Right lobe of liver (tissue), 6 donors: Measurements from ENCODE around the gene ACTN2. TPM values are rescaled to one million over a fixed set of nuclear protein-coding genes. Genes with fewer than 3 reads are reported as not detected.

Experiments
- ATAC-seq, 4 donors: fragments of 200-7000 bp; cut with Tn5 transposase; one replicate each; pipeline ENCODE4 v1.9.1; 2020; ENCODE audit warnings: mild to moderate bottlenecking in 4 of 4, moderate library complexity in 4 of 4
- DNase-seq, 3 donors: peaks; one replicate each; pipeline ENCODE4 v3.0.0-alpha.2; 2020
- H3K27ac ChIP-seq, 3 donors: fragments of 200-600 bp; one replicate each; pipeline ENCODE4 v1.8.0; 2022
- H3K27me3 ChIP-seq, 2 donors: fragments of 200-600 bp; one replicate each; pipeline ENCODE4 v1.8.0; 2022
- H3K36me3 ChIP-seq, 4 donors: fragments of 200-600 bp; sonication (generic) in 1 of 4; one replicate each; pipeline versions ENCODE4 v1.5.1 to v1.8.0; 2017 to 2022; ENCODE audit warnings: control low read depth in 1 of 4
- H3K4me1 ChIP-seq, 4 donors: fragments of 200-600 bp; sonication (generic) in 1 of 4; one replicate each; pipeline versions ENCODE4 v1.5.1 to v1.8.0; 2017 to 2022; ENCODE audit warnings: control low read depth in 1 of 4
- H3K4me3 ChIP-seq, 3 donors: fragments of 200-600 bp; one replicate each; pipeline ENCODE4 v1.8.0; 2022
- H3K9me3 ChIP-seq, 4 donors: fragments of 200-600 bp; sonication (generic) in 1 of 4; one replicate each; pipeline versions ENCODE4 v1.5.1 to v1.8.0; 2017 to 2022; ENCODE audit warnings: control low read depth in 1 of 4
- CTCF ChIP-seq, 4 donors: fragments of 200-600 bp in 3 of 4; fragments of 450-650 bp in 1 of 4; IDR thresholded peaks; one replicate each; pipeline versions ENCODE4 v1.5.1 to v1.8.0; 2016 to 2022; ENCODE audit warnings: antibody characterized with exemption in 4 of 4, mild to moderate bottlenecking in 2 of 4
- POLR2A ChIP-seq: fragments of 450-650 bp; IDR thresholded peaks from one replicate; pipeline ENCODE4 v1.6.1; 2017; ENCODE audit warnings: antibody characterized with exemption, mild to moderate bottlenecking
- WGBS: methylation state at CpG from one replicate; pipeline ENCODE4 v1.1.6; 2018; ENCODE audit warnings: low coverage, low lambda C conversion rate; ENCODE audit not compliant: insufficient coverage; ENCODE audit errors: missing lambda C conversion rate; 5-methylcytosine and 5-hydroxymethylcytosine counted together
- intact Hi-C, 2 donors: fragments of 100-400 bp; cut with DNase I; formaldehyde crosslinking; loops; one replicate each; pipeline versions ENCODE4 v1.11.2 to v1.14.1; 2022
- total RNA-seq, 6 experiments: library from RNA; depleted of rRNA in 2 of 6; stranded (reverse); fragments of >200 nt in 2 of 6; fragmentation: NEBNext Ultra II Directional in 3 of 6; extraction: Animal tissue kit (Norgen Biotek cat#: 25700) in 3 of 6; gene quantifications; one replicate each; pipeline versions ENCODE4 v1.1.0 to v1.2.4, GENCODE V29; 2016 to 2023
- donor health status: DM: no; HTN: yes; CAD: no.
- donor health status: DM: no; HTN: no; CAD: no.
- donor health status: DM: no; HTN: no; CAD: no.
- donor health status: DM: no; HTN: yes; CAD: no.
- donor health status: DM: no; HTN: yes; CAD: no.

ACTN2 gene
- total RNA-seq, 6 experiments from 2014 or later, result 0.29 to 1.4 (median 0.58) TPM; not detected in 1

GRCh38 chr1:236800623-236801022, 114.3 kb downstream of the ACTN2 start:
- H3K4me3 ChIP-seq, result no peak overlapping the region
- no peak for DNase-seq
- no peaks in the 10 kb centered on the region for H3K9me3 ChIP-seq
- peaks cover 0 to 15% (median 2%) of the 10 kb centered on the region in 4 donors for H3K4me1 ChIP-seq
- no peaks in the 10 kb centered on the region for H3K27me3 ChIP-seq
- intact Hi-C loops, result no loop called here
- H3K27ac ChIP-seq, result no peak overlapping the region
- ATAC-seq, result no peak
- TF ChIP-seq POLR2A (no peak), CTCF (IDR thresholded peaks at IDR 0.05) (no peak)
- H3K36me3 ChIP-seq, result no peaks in the 10 kb centered on the region

GRCh38 chr1:236802264-236802663, 116.0 kb downstream of the ACTN2 start:
- no peak for TF ChIP-seq POLR2A
- TF ChIP-seq CTCF (IDR thresholded peaks at IDR 0.05), result no peak
- intact Hi-C loops, result no loop called here
- no peaks in the 10 kb centered on the region for H3K27me3 ChIP-seq
- no peak overlapping the region for H3K4me3 ChIP-seq
- no peaks in the 10 kb centered on the region for H3K36me3 ChIP-seq
- H3K4me1 ChIP-seq, result peaks cover 0 to 17% (median 2%) of the 10 kb centered on the region in 4 donors
- H3K27ac ChIP-seq, result no peak overlapping the region
- 74% methylated on average over 3 of the region's 3 CpGs for WGBS
- H3K9me3 ChIP-seq, result no peaks in the 10 kb centered on the region
- no peak for ATAC-seq
- no peak for DNase-seq

- no peak for TF ChIP-seq POLR2A
- TF ChIP-seq CTCF (IDR thresholded peaks at IDR 0.05), result no peak
- no peak for ATAC-seq
- no peak overlapping the region for H3K27ac ChIP-seq
Measured at GRCh38 chr1:236806634-236807033, 120.3 kb downstream of the ACTN2 start.

GRCh38 chr1:236808005-236808404, 121.7 kb downstream of the ACTN2 start:
- intact Hi-C loops, result no loop called here
- H3K4me3 ChIP-seq, result no peak overlapping the region
- H3K4me1 ChIP-seq, result peaks cover 0 to 20% (median 2%) of the 10 kb centered on the region in 4 donors
- H3K36me3 ChIP-seq, result peaks cover 0 to 30% (median 1%) of the 10 kb centered on the region in 4 donors
- DNase-seq, result no peak
- 75% methylated on average over 2 of the region's 2 CpGs for WGBS
- H3K9me3 ChIP-seq, result no peaks in the 10 kb centered on the region
- H3K27ac ChIP-seq, result no peak overlapping the region
- no peaks in the 10 kb centered on the region for H3K27me3 ChIP-seq
- ATAC-seq, result peak in 3 of 4 donors; percentile 17 to 90 (median 48)
- no peak for TF ChIP-seq POLR2A
- no peak for TF ChIP-seq CTCF (IDR thresholded peaks at IDR 0.05)

More at GRCh38 chr1:236806634-236807033, 120.3 kb downstream of the ACTN2 start:
- WGBS, result 89% methylated on average over 2 of the region's 2 CpGs
- Histone ChIP-seq H3K4me3 (no peak overlapping the region), H3K9me3 (no peaks in the 10 kb centered on the region), H3K36me3 (peaks cover 0 to 16% (median 1%) of the 10 kb centered on the region in 4 donors), H3K27me3 (no peaks in the 10 kb centered on the region), H3K4me1 (peaks cover 0 to 20% (median 2%) of the 10 kb centered on the region in 4 donors)
- no peak for DNase-seq
- intact Hi-C loops, result no loop called here
